ENCODE results near the gene FGD6.

DNA sequence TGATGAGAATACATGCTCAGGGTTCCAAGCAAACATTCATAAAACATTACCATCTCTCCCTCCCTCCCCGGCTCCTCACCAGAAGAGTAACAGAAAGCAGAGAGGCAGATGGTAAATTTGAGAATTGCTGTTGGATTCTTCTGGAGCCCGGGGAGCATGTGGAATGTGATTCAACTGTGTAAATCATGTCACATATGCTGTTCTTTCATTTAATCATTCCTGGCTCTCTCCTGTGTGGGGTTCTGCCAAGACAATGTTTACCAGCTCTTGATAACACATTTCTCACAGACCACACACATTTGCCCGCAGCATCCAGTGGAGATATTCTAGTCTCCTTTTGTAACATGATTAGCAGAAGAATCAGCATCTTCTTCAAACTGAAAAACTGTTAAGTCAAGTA lies 120.4 kb downstream of the FGD6 start:
- TF ChIP-seq, protein P1, sequence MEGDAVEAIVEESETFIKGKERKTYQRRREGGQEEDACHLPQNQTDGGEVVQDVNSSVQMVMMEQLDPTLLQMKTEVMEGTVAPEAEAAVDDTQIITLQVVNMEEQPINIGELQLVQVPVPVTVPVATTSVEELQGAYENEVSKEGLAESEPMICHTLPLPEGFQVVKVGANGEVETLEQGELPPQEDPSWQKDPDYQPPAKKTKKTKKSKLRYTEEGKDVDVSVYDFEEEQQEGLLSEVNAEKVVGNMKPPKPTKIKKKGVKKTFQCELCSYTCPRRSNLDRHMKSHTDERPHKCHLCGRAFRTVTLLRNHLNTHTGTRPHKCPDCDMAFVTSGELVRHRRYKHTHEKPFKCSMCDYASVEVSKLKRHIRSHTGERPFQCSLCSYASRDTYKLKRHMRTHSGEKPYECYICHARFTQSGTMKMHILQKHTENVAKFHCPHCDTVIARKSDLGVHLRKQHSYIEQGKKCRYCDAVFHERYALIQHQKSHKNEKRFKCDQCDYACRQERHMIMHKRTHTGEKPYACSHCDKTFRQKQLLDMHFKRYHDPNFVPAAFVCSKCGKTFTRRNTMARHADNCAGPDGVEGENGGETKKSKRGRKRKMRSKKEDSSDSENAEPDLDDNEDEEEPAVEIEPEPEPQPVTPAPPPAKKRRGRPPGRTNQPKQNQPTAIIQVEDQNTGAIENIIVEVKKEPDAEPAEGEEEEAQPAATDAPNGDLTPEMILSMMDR (IDR thresholded peaks at IDR 0.05 in 4 of 5, conservative IDR thresholded peaks at IDR 0.05 in 1 of 5), result no peak
- no peak for TF ChIP-seq POLR2A (IDR thresholded peaks at IDR 0.05)

Measured in gastrocnemius medialis (tissue), 4 donors.